HEK293 (cell line): ENCODE data around the gene TPM3.

ENCODE experiments used
- BCL6B ChIP-seq: fragments of 450-650 bp; formaldehyde crosslinking; IDR thresholded peaks from 2 replicates; pipeline ENCODE4 v1.5.1; 2017; ENCODE audit warnings: missing biosample characterization, missing genetic modification characterization
- GLI2 ChIP-seq: fragments of 450-650 bp; formaldehyde crosslinking; IDR thresholded peaks from 2 replicates; pipeline ENCODE4; 2017; ENCODE audit warnings: missing biosample characterization, missing genetic modification characterization, low read depth, borderline replicate concordance
- GLI4 ChIP-seq: fragments of 450-650 bp; formaldehyde crosslinking; IDR thresholded peaks from 2 replicates; pipeline ENCODE4 v1.5.1; 2016; ENCODE audit warnings: missing biosample characterization, missing genetic modification characterization
- KLF17 ChIP-seq: fragments of 450-650 bp; formaldehyde crosslinking; IDR thresholded peaks from 2 replicates; pipeline ENCODE4 v1.5.1; 2016; ENCODE audit warnings: missing biosample characterization, missing genetic modification characterization
- KLF8 ChIP-seq: fragments of 450-650 bp; formaldehyde crosslinking; IDR thresholded peaks from 2 replicates; pipeline ENCODE4 v1.5.1; 2016; ENCODE audit warnings: missing biosample characterization, missing genetic modification characterization
- ZBTB10 ChIP-seq: fragments of 450-650 bp; formaldehyde crosslinking; IDR thresholded peaks from 2 replicates; pipeline ENCODE4 v1.5.1; 2016; ENCODE audit warnings: missing biosample characterization, missing genetic modification characterization
- ZBTB11 ChIP-seq: fragments of 450-650 bp; formaldehyde crosslinking; conservative IDR thresholded peaks from 2 replicates; pipeline ENCODE4 v1.5.1; 2016; ENCODE audit warnings: low read depth, missing biosample characterization, missing genetic modification characterization
- ZBTB20 ChIP-seq: fragments of 450-650 bp; formaldehyde crosslinking; IDR thresholded peaks from 2 replicates; pipeline ENCODE4 v1.5.1; 2016; ENCODE audit warnings: missing biosample characterization, missing genetic modification characterization
- ZBTB26 ChIP-seq: fragments of 450-650 bp; formaldehyde crosslinking; optimal IDR thresholded peaks from 2 replicates; pipeline ENCODE3; 2016; ENCODE audit warnings: missing biosample characterization, mild to moderate bottlenecking, missing genetic modification characterization
- ZBTB6 ChIP-seq: fragments of 450-650 bp; formaldehyde crosslinking; IDR thresholded peaks from 2 replicates; pipeline ENCODE4 v1.5.1; 2017; ENCODE audit warnings: missing biosample characterization, missing genetic modification characterization
- ZBTB8A ChIP-seq: fragments of 450-650 bp; formaldehyde crosslinking; IDR thresholded peaks from 2 replicates; pipeline ENCODE4 v1.5.1; 2016; ENCODE audit warnings: missing biosample characterization, missing genetic modification characterization
- ZFP41 ChIP-seq: fragments of 450-650 bp; formaldehyde crosslinking; IDR thresholded peaks from 2 replicates; pipeline ENCODE4 v1.5.1; 2016; ENCODE audit warnings: missing biosample characterization, missing genetic modification characterization, borderline replicate concordance
- ZNF174 ChIP-seq: fragments of 450-650 bp; formaldehyde crosslinking; IDR thresholded peaks from 2 replicates; pipeline ENCODE4 v1.5.0; 2017; ENCODE audit warnings: missing biosample characterization, mild to moderate bottlenecking, missing genetic modification characterization
- ZNF292 ChIP-seq: fragments of 450-650 bp; formaldehyde crosslinking; IDR thresholded peaks from 2 replicates; pipeline ENCODE4 v1.5.1; 2016; ENCODE audit warnings: low read depth, missing biosample characterization, missing genetic modification characterization, borderline replicate concordance
- ZNF398 ChIP-seq: fragments of 450-650 bp; formaldehyde crosslinking; IDR thresholded peaks from 2 replicates; pipeline ENCODE4 v1.5.1; 2017; ENCODE audit warnings: missing biosample characterization, missing genetic modification characterization
- ZNF510 ChIP-seq: fragments of 450-650 bp; formaldehyde crosslinking; IDR thresholded peaks from 2 replicates; pipeline ENCODE4 v1.5.1; 2018; ENCODE audit warnings: mild to moderate bottlenecking, missing genetic modification characterization, missing biosample characterization; ENCODE audit not compliant: insufficient replicate concordance
- ZNF521 ChIP-seq: fragments of 450-650 bp; formaldehyde crosslinking; IDR thresholded peaks from 2 replicates; pipeline ENCODE4 v1.5.1; 2017; ENCODE audit warnings: missing biosample characterization, mild to moderate bottlenecking, missing genetic modification characterization
- ZNF558 ChIP-seq: fragments of 450-650 bp; formaldehyde crosslinking; IDR thresholded peaks from 2 replicates; pipeline ENCODE4 v1.5.1; 2016; ENCODE audit warnings: missing biosample characterization, missing genetic modification characterization
- ZNF561 ChIP-seq: fragments of 450-650 bp; IDR thresholded peaks from 2 replicates; pipeline ENCODE4 v1.5.1; 2018; ENCODE audit warnings: missing biosample characterization, missing genetic modification characterization, borderline replicate concordance
- ZNF621 ChIP-seq: fragments of 450-650 bp; formaldehyde crosslinking; IDR thresholded peaks from 2 replicates; pipeline ENCODE4 v1.5.1; 2017; ENCODE audit warnings: missing biosample characterization, missing genetic modification characterization
- ZNF670 ChIP-seq: fragments of 450-650 bp; formaldehyde crosslinking; IDR thresholded peaks from 2 replicates; pipeline ENCODE4 v1.5.1; 2016; ENCODE audit warnings: missing biosample characterization, missing genetic modification characterization, low read depth
- ZNF707 ChIP-seq: fragments of 450-650 bp; formaldehyde crosslinking; IDR thresholded peaks from 2 replicates; pipeline ENCODE4 v1.5.1; 2016; ENCODE audit warnings: missing biosample characterization, missing genetic modification characterization
- ZNF747 ChIP-seq: fragments of 450-650 bp; formaldehyde crosslinking; IDR thresholded peaks from 2 replicates; pipeline ENCODE4 v1.5.1; 2016; ENCODE audit warnings: missing biosample characterization, missing genetic modification characterization
- ZNF777 ChIP-seq: fragments of 450-650 bp; formaldehyde crosslinking; IDR thresholded peaks from 2 replicates; pipeline ENCODE4 v1.5.1; 2017; ENCODE audit warnings: missing biosample characterization, missing genetic modification characterization, borderline replicate concordance
- ZNF785 ChIP-seq: fragments of 450-650 bp; formaldehyde crosslinking; IDR thresholded peaks from 2 replicates; pipeline ENCODE4 v1.5.1; 2016; ENCODE audit warnings: missing biosample characterization, missing genetic modification characterization

Gene TPM3

GRCh38 chr1:154220071-154220969 is 28.4 kb upstream of the TPM3 start, which contains the start of gene UBAP2L (continued):
- peak; percentile 61; the same call in 1 of the 2 replicates for TF ChIP-seq ZBTB10
- no peak for TF ChIP-seq ZNF670 (tag by site-specific recombination)
- peak; percentile 72 for TF ChIP-seq KLF17 (tag by site-specific recombination)
- no peak for TF ChIP-seq ZNF747 (tag by site-specific recombination)
- TF ChIP-seq ZFP41 (tag by site-specific recombination), result no peak
- TF ChIP-seq ZNF561 (tag by site-specific recombination), result 0 out of 2 replicates have a peak, but pooled peaks have one; percentile 76
- peak; percentile 91 for TF ChIP-seq ZBTB11 (tag by site-specific recombination)
- no peak for TF ChIP-seq ZNF621
- no peak for TF ChIP-seq ZNF707
- TF ChIP-seq BCL6B (tag by site-specific recombination), result no peak
- peak; percentile 99 for TF ChIP-seq ZBTB26 (tag by site-specific recombination)
- no peak for TF ChIP-seq ZNF558
- 0 out of 2 replicates have a peak, but pooled peaks have one; percentile 12 for TF ChIP-seq ZBTB6 (tag by site-specific recombination)
- no peak for TF ChIP-seq ZNF510 (tag by site-specific recombination)
- no peak for TF ChIP-seq ZNF777 (tag by site-specific recombination)
- TF ChIP-seq ZNF785 (tag by site-specific recombination), result no peak
- TF ChIP-seq ZNF398 (tag by site-specific recombination), result peak; percentile 91
- TF ChIP-seq ZNF521 (tag by site-specific recombination), result no peak
- TF ChIP-seq ZNF174 (tag by site-specific recombination), result no peak
- peak; percentile 25; the same call in 1 of the 2 replicates for TF ChIP-seq ZBTB20 (tag by site-specific recombination)
- TF ChIP-seq GLI2 (tag by site-specific recombination), result no peak
- no peak for TF ChIP-seq ZNF292 (tag by site-specific recombination)
- TF ChIP-seq GLI4 (tag by site-specific recombination), result no peak
- TF ChIP-seq ZBTB8A (tag by site-specific recombination), result 0 out of 2 replicates have a peak, but pooled peaks have one; percentile 20
- peak; percentile 47; the same call in 1 of the 2 replicates for TF ChIP-seq KLF8
